ENCODE data around the gene ENTPD8.
"Not testable (repeated sequence)": the region's sequence is repeated elsewhere in the genome, so short reads cannot be mapped to it uniquely, and the experiment has no call there.

ENTPD8 gene

GRCh38 chr9:137454597-137455358 lies 13.6 kb upstream of the ENTPD8 start:
- TF ChIP-seq CTCF (conservative IDR thresholded peaks at IDR 0.05): no peak
- H3K27ac ChIP-seq: 0 out of 2 replicates have a peak overlapping the region, but pooled peaks have one; percentile 11

- TF ChIP-seq CTCF (conservative IDR thresholded peaks at IDR 0.05): no peak
- no peak overlapping the region for H3K27ac ChIP-seq
These were observed 13.0 kb upstream of the ENTPD8 start for GRCh38 chr9:137454145-137454596.

GRCh38 chr9:137453643-137454081 lies 12.5 kb upstream of the ENTPD8 start:
- no peak overlapping the region for H3K27ac ChIP-seq
- TF ChIP-seq CTCF (conservative IDR thresholded peaks at IDR 0.05): no peak

- no peak for TF ChIP-seq CTCF (conservative IDR thresholded peaks at IDR 0.05)
- no peak overlapping the region for H3K27ac ChIP-seq
These were observed 11.8 kb upstream of the ENTPD8 start for GRCh38 chr9:137452761-137453642.

- no peak overlapping the region for H3K27ac ChIP-seq
- TF ChIP-seq CTCF (conservative IDR thresholded peaks at IDR 0.05): no peak
These were observed 11.0 kb upstream of the ENTPD8 start for GRCh38 chr9:137452006-137452760.

GRCh38 chr9:137451264-137452005 lies 10.3 kb upstream of the ENTPD8 start:
- not testable (repeated sequence) for H3K27ac ChIP-seq

- not testable (repeated sequence) for H3K27ac ChIP-seq
These were observed 9.5 kb upstream of the ENTPD8 start for GRCh38 chr9:137450539-137451222.

Measured in VCaP (cell line).